Astrocyte (in vitro differentiated cells and primary cell): ENCODE data around the gene ST14. TPM values are rescaled to one million over a fixed set of nuclear protein-coding genes. Genes with fewer than 3 reads are reported as not detected.
"Not testable (repeated sequence)": the region's sequence is repeated elsewhere in the genome, so short reads cannot be mapped to it uniquely, and the experiment has no call there.

Source experiments
- DNase-seq: peaks from one replicate; pipeline ENCODE4 v3.0.0-alpha.2; 2010; ENCODE audit warnings: low read depth
- FAIRE-seq: peaks from 2 replicates; lab custom pipeline; 2011; peaks lifted over from hg19 to GRCh38; lab: Jason Lieb, UNC
- H2AFZ ChIP-seq: 2 replicates; pipeline ENCODE4 v1.6.0; 2012; ENCODE audit warnings: low read depth, low read length, inconsistent platforms
- H3K27ac ChIP-seq: 2 replicates; pipeline ENCODE4 v1.5.1; 2011; ENCODE audit warnings: low read depth, low read length, inconsistent platforms
- H3K27me3 ChIP-seq: 2 replicates; pipeline ENCODE4 v1.6.0; 2011; ENCODE audit warnings: low read length, inconsistent platforms; ENCODE audit not compliant: insufficient read depth
- H3K36me3 ChIP-seq: 2 replicates; pipeline ENCODE4 v1.5.1; 2011; ENCODE audit warnings: low read length, inconsistent platforms; ENCODE audit not compliant: insufficient read depth
- H3K4me1 ChIP-seq: 2 replicates; pipeline ENCODE4 v1.5.1; 2011; ENCODE audit warnings: low read length, inconsistent platforms; ENCODE audit not compliant: insufficient read depth
- H3K4me2 ChIP-seq: 2 replicates; pipeline ENCODE4 v1.6.0; 2012; ENCODE audit warnings: low read length, inconsistent platforms
- H3K4me3 ChIP-seq: 2 replicates; pipeline ENCODE4 v1.5.1; 2011; ENCODE audit warnings: low read depth, mild to moderate bottlenecking, low read length, inconsistent platforms; ENCODE audit not compliant: insufficient read depth
- H3K79me2 ChIP-seq: 2 replicates; pipeline ENCODE4 v1.6.0; 2012; ENCODE audit warnings: mild to moderate bottlenecking, low read length, inconsistent platforms; ENCODE audit not compliant: insufficient read depth
- H3K9ac ChIP-seq: 2 replicates; pipeline ENCODE4 v1.6.0; 2012; ENCODE audit warnings: mild to moderate bottlenecking, low read length, inconsistent platforms
- H3K9me3 ChIP-seq: 2 replicates; pipeline ENCODE4 v1.5.1; 2012; ENCODE audit warnings: low read depth, mild to moderate bottlenecking, low read length, inconsistent platforms; ENCODE audit not compliant: insufficient read depth
- H4K20me1 ChIP-seq: 2 replicates; pipeline ENCODE4 v1.6.0; 2012; ENCODE audit warnings: low read length, inconsistent platforms; ENCODE audit not compliant: insufficient read depth
- H3K27ac Mint-ChIP-seq: one replicate; pipeline ENCODE4 v1.8.0; 2021; ENCODE audit warnings: mild to moderate bottlenecking, mixed read lengths; ENCODE audit not compliant: unreplicated experiment
- H3K27me3 Mint-ChIP-seq: one replicate; pipeline ENCODE4 v1.8.0; 2021; ENCODE audit warnings: low read depth, mixed read lengths; ENCODE audit not compliant: unreplicated experiment
- H3K36me3 Mint-ChIP-seq: one replicate; pipeline ENCODE4 v1.8.0; 2021; ENCODE audit warnings: low read depth, mixed read lengths; ENCODE audit not compliant: unreplicated experiment
- H3K4me1 Mint-ChIP-seq: one replicate; pipeline ENCODE4 v1.8.0; 2021; ENCODE audit warnings: low read depth, mixed read lengths; ENCODE audit not compliant: unreplicated experiment
- H3K4me3 Mint-ChIP-seq: one replicate; pipeline ENCODE4 v1.8.0; 2021; ENCODE audit warnings: mild to moderate bottlenecking, moderate library complexity, mixed read lengths; ENCODE audit not compliant: unreplicated experiment
- H3K9me3 Mint-ChIP-seq: one replicate; pipeline ENCODE4 v1.8.0; 2021; ENCODE audit warnings: mild to moderate bottlenecking, mixed read lengths; ENCODE audit not compliant: unreplicated experiment
- EZH2 ChIP-seq: IDR thresholded peaks from 2 replicates; pipeline ENCODE4 v1.6.1; 2012; ENCODE audit warnings: mild to moderate bottlenecking, low read length, inconsistent platforms; ENCODE audit not compliant: insufficient read depth
- total RNA-seq: library from RNA; stranded (reverse); gene quantifications from 2 replicates; pipeline ENCODE4 v1.2.1, GENCODE V29; 2021
- TF ChIP-seq, protein P1 (sequence below): IDR thresholded peaks from 2 replicates; pipeline ENCODE4 v1.5.1; 2011; ENCODE audit warnings: low read depth, mild to moderate bottlenecking, inconsistent platforms, low read length, moderate library complexity; ENCODE audit not compliant: insufficient read depth

The ST14 gene
- total RNA-seq, 1 donor from 2014 or later, result 4.2 TPM

DNA sequence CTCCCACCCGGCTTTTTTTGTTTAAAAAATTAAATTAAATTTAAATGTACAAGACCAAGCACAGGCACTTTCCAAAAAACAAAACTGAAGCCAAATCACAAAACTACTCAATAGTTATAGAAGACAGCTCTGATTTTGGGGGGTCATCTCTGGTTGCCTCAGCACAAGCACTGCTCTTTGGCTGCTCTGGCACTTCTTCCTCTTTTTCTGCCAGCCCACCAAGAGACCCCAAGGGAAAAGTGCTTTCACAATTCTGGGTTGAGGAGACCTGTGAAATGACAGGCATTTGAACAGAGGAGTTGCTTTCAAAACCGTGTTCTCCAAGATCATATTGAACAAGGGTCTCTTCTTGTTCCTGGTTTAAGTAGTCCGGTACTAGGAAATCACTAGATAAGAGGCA is 74.3 kb downstream of the ST14 start:
- H4K20me1 ChIP-seq, H3K4me2 ChIP-seq, H3K27me3 ChIP-seq, H3K79me2 ChIP-seq, H3K27ac Mint-ChIP-seq, H3K27ac ChIP-seq, H3K27me3 Mint-ChIP-seq, H3K4me1 ChIP-seq, H3K4me3 ChIP-seq, H3K36me3 ChIP-seq, H3K36me3 Mint-ChIP-seq, FAIRE-seq, DNase-seq, H3K4me1 Mint-ChIP-seq, H3K9me3 Mint-ChIP-seq, H2AFZ ChIP-seq, H3K4me3 Mint-ChIP-seq, H3K9ac ChIP-seq, H3K9me3 ChIP-seq: not testable (repeated sequence)

- FAIRE-seq (no peak), DNase-seq (no peak)
- Histone ChIP-seq H2AFZ (no peak overlapping the region), H3K27me3 (no peaks in the 10 kb centered on the region), H3K9ac (no peak overlapping the region), H3K36me3 (peaks cover 5% of the 10 kb centered on the region), H3K9me3 (no peaks in the 10 kb centered on the region), H3K4me2 (no peak overlapping the region), H3K79me2 (no peaks in the 10 kb centered on the region), H4K20me1 (no peaks in the 10 kb centered on the region), H3K27ac (no peak overlapping the region), H3K4me3 (no peak overlapping the region), H3K4me1 (no peaks in the 10 kb centered on the region)
- H3K27me3 Mint-ChIP-seq, result no peaks in the 10 kb centered on the region
- no peak overlapping the region for H3K27ac Mint-ChIP-seq
- H3K4me1 Mint-ChIP-seq, result no peaks in the 10 kb centered on the region
- H3K9me3 Mint-ChIP-seq, result no peaks in the 10 kb centered on the region
- no peak overlapping the region for H3K4me3 Mint-ChIP-seq
- TF ChIP-seq EZH2, result no peak
- TF ChIP-seq, protein P1, sequence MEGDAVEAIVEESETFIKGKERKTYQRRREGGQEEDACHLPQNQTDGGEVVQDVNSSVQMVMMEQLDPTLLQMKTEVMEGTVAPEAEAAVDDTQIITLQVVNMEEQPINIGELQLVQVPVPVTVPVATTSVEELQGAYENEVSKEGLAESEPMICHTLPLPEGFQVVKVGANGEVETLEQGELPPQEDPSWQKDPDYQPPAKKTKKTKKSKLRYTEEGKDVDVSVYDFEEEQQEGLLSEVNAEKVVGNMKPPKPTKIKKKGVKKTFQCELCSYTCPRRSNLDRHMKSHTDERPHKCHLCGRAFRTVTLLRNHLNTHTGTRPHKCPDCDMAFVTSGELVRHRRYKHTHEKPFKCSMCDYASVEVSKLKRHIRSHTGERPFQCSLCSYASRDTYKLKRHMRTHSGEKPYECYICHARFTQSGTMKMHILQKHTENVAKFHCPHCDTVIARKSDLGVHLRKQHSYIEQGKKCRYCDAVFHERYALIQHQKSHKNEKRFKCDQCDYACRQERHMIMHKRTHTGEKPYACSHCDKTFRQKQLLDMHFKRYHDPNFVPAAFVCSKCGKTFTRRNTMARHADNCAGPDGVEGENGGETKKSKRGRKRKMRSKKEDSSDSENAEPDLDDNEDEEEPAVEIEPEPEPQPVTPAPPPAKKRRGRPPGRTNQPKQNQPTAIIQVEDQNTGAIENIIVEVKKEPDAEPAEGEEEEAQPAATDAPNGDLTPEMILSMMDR, result no peak
- no peaks in the 10 kb centered on the region for H3K36me3 Mint-ChIP-seq
These were observed 74.7 kb downstream of the ST14 start for GRCh38 chr11:130234315-130234714.

DNA sequence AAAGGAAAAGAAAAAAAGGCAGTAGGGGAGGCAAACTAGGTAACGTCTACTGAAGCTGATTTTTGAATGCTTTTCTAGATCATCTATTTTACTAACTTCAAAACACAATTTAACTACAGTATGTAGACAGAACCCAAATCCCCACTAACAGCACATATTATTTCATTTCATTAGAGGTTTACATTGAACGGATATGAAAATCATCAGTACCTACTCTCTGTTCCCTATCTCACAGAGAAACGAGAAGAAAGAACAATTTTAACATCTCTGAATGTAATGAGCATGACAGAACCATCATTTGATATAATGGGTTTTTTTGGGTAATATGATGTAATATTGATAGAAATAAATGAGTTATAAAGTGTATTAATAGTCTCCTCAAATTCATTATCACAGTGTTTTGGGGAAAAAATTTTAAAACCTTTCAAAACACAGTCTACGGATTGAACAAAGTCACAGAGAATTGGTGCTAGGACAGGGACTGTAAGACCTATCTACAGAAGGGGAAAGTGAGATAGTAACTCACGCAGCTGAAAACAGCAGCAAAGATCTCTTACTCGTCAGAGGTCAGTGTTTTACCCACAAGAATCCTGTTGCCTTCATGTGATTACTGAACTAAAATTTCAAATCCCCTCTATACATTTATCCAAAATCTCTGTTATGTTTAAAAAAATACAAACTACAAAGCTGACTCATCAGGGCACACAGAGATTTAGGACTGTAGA is 77.9 kb downstream of the ST14 start:
- Histone ChIP-seq H3K27me3 (no peaks in the 10 kb centered on the region), H3K27ac (no peak overlapping the region), H4K20me1 (no peaks in the 10 kb centered on the region), H3K36me3 (peaks cover 5% of the 10 kb centered on the region), H3K79me2 (no peaks in the 10 kb centered on the region), H3K9ac (no peak overlapping the region), H3K4me1 (no peaks in the 10 kb centered on the region), H3K9me3 (no peaks in the 10 kb centered on the region), H3K4me3 (no peak overlapping the region), H3K4me2 (no peak overlapping the region), H2AFZ (no peak overlapping the region)
- DNase-seq (no peak), FAIRE-seq (no peak)
- H3K4me1 Mint-ChIP-seq, result no peaks in the 10 kb centered on the region
- no peak overlapping the region for H3K4me3 Mint-ChIP-seq
- no peaks in the 10 kb centered on the region for H3K9me3 Mint-ChIP-seq
- no peak overlapping the region for H3K27ac Mint-ChIP-seq
- no peak for TF ChIP-seq EZH2
- TF ChIP-seq, protein P1, result no peak
- no peaks in the 10 kb centered on the region for H3K36me3 Mint-ChIP-seq
- no peaks in the 10 kb centered on the region for H3K27me3 Mint-ChIP-seq
